ENCODE measurements around the gene PTPRR. TPM values are rescaled to one million over a fixed set of nuclear protein-coding genes. Genes with fewer than 3 reads are reported as not detected.
A peak's percentile ranks its signal among the peaks of the same experiment; 100 is the strongest.

Gene PTPRR
- total RNA-seq, 4 donors from 2014 or later = 0.24 to 0.95 (median 0.30) TPM

DNA sequence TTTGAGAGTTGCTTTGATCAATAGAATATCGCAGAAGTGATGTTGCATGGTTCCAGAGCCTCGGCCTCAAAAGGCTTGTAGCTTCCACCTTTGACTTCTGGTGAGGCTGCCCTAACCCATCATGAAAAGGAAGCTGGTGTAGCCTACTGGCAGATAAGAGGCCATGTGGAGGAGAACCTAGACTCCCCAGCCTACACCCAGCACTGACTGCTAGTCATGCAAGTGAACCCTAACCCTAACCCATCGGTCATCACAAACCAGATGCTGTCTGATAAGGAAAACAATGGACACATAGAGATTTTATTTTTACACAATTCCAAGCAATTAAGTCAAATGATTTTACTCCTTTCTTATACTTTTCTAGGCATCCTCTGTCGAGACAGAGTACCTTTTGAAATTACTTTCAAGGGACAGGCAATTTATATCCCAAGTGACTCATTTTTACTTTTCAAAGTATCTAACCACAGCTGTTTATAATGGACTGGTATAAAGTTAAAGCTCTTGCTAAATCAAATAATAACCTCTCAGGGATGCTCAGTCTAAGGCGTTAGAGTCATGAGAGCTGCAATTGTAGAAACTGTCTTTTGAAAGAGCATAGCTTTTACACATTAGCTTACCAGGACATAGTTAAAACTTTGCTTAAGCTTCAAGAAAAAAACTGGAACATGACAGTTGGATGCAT, 300.9 kb downstream of the PTPRR start:
- TF ChIP-seq CTCF (IDR thresholded peaks at IDR 0.05) = no peak
- ATAC-seq (ENCODE audit: low FRiP score) (no peak), DNase-seq (ENCODE audit: low spot score) (no peak)

GRCh38 chr12:70618371-70618770, 302.2 kb downstream of the PTPRR start:
- TF ChIP-seq CTCF (IDR thresholded peaks at IDR 0.05) = no peak
- ATAC-seq (ENCODE audit: low FRiP score) = no peak
- DNase-seq (ENCODE audit: low spot score) = no peak

DNA sequence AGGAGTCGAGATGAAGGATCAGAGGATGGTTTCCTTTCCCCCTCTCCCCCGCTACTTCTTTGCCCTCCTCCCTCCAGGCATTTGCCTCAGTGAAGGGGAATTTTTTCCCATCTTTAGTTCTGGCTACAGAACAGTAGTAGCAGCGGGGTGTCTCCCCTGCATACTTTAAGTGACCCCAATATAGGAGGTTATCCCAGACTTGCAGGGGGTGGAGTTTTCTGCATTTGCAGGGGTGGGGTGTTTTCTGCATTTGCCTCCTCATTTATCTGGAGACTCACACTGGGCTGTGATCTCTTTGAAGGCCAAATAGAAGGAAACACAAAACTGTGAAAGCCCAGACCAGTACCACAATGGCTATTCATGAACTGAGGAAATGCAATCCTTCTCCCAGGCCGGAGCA, 303.1 kb downstream of the PTPRR start:
- no peak for DNase-seq (ENCODE audit: low spot score)
- TF ChIP-seq CTCF (IDR thresholded peaks at IDR 0.05) = no peak
- ATAC-seq (ENCODE audit: low FRiP score) = no peak

GRCh38 chr12:70615174-70615866, 305.2 kb downstream of the PTPRR start:
- no peak for TF ChIP-seq CTCF (IDR thresholded peaks at IDR 0.05)
- ATAC-seq (ENCODE audit: low FRiP score) (no peak), DNase-seq (ENCODE audit: low spot score) (no peak)

GRCh38 chr12:70609739-70610491, 310.6 kb downstream of the PTPRR start:
- no peak for TF ChIP-seq CTCF (IDR thresholded peaks at IDR 0.05)
- DNase-seq (ENCODE audit: low spot score) = no peak
- peak; percentile 48 for ATAC-seq (ENCODE audit: low FRiP score)

GRCh38 chr12:70609203-70609602, 311.3 kb downstream of the PTPRR start:
- no peak for TF ChIP-seq CTCF (IDR thresholded peaks at IDR 0.05)
- DNase-seq (ENCODE audit: low spot score) (no peak), ATAC-seq (ENCODE audit: low FRiP score) (no peak)
